Activated effector memory CD4-positive, alpha-beta T cell treated with Interleukin-2 at 50 U/mL for 16 hours (primary cell): ENCODE measurements around the gene TRAK2.
"Not testable (repeated sequence)": the region's sequence is repeated elsewhere in the genome, so short reads cannot be mapped to it uniquely, and the experiment has no call there.

ENCODE experiments used
- DNase-seq: peaks from one replicate; pipeline ENCODE4 v3.0.0-alpha.2; 2020

Gene TRAK2

DNA sequence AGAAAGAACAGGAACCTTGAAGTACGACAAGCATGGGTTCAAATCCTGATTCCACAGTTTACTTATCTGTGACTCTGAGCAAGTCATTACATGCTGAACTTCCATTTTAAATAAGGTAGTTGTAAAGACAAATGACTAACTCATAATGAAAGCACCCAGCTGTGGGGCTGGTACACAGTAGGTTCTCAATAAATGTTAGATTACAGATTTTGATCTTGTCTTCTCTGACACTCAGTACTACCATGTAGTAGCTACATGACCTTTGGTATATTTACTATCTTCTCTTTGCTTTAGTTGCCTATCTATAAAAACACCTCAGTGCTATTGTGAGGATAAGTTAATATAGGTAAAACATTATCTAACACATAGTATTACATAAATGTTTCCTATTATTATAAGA lies 3.2 kb downstream of the TRAK2 start:
- no peak for DNase-seq

GRCh38 chr2:201447086-201447485 lies 4.2 kb downstream of the TRAK2 start:
- DNase-seq = no peak

DNA sequence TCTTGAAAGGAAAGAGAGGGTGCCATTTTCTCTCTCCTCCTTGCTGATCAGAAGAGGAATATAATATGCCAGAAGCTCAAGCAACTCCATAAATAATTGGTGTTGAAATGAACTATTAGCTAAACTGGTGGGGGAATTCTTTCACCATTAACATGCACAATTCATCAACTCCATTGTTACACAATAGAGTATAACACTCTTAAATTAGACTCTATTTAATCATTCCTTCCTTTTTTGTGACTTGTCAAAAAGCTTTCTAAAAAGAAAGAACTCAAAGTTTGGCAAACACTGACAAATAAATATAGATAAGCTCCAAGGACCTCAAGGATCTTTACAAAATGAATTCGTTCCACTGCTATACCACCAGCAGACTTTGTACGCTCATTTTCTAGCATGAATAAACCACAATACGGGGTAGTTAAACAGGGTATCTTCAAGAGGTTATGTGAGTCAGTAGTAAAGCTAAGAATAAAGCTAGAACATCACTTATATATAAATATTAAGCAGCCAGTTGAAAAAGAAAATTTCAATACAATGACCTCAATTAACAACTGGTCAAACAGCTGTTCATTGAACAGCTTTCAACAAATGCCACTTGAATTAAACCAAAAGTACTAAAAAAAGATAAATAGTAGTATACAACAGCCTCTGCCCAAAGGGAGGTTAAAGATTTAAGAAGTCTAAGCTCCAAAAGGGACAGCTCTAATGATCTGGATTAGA lies 6.4 kb downstream of the TRAK2 start:
- DNase-seq = no peak

DNA sequence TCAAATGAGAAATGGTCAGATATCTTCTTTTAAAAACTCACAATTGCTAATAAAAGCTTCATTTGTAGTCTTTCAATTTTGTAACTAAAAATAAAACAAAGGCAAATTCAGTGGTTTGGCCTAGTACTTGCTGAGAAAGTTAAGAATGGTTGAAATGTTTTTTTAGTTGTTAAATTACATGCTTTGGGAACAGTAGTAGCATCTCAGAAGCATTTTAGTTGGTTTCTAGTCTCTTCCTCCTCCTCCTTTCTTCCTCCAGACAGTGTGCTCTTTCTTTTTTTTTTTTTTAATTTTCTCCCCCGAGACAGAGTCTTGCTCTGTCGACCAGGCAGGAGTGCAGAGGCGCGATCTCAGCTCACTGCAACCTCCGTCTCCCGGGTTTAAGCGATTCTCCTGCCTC lies 9.8 kb downstream of the TRAK2 start:
- no peak for DNase-seq

- no peak for DNase-seq
Observed at GRCh38 chr2:201440182-201440581, 11.1 kb downstream of the TRAK2 start.

DNA sequence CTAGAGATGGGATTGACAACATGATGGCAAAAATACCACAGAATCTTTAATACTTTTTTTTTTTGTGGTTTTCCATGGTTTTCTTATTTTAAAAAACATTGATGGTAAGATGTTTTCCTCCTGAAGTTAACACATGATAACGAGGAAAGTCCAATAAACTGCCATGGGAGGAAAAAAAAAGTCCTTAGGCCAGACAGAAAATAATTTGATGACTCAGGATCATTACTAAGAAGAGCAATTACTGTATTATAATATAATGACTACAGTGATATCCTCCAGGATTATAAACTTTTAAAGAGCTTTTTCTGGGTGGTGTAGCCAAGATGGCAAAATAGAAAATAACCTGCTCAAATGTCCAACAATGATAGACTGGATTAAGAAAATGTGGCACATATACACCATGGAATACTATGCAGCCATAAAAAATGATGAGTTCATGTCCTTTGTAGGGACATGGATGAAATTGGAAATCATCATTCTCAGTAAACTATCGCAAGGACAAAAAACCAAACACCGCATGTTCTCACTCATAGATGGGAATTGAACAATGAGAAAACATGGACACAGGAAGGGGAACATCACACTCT lies 11.8 kb downstream of the TRAK2 start:
- DNase-seq = not testable (repeated sequence)

GRCh38 chr2:201436141-201436540 lies 15.1 kb downstream of the TRAK2 start:
- DNase-seq = no peak

DNA sequence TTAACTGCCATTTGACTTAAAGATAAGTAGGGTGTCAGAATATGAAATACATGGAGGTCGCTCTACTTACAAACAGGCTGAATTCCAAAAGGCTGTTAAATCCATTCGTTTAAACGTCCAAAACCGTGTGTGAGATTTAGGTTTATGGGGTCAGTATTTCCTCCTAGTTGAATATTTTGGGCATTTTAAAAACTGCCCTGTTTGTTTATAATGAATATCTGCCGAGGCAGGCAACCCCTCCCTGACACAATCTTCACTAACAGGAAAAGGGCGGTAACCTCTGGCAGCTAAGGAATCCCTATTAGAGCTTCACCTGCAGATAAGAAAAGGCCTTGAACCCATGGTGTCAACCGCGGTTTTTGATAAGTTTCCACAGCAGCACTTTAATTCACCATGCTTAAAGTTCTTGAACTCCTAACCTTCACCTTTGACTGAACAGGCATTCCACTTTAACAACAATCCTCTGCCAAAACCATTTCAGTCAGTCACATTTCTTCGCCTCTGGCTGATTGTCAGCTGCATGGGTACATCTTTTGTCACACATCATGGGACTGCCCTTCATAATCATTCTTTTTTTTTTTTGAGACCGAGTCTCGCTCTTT lies 17.8 kb downstream of the TRAK2 start:
- DNase-seq = no peak

DNA sequence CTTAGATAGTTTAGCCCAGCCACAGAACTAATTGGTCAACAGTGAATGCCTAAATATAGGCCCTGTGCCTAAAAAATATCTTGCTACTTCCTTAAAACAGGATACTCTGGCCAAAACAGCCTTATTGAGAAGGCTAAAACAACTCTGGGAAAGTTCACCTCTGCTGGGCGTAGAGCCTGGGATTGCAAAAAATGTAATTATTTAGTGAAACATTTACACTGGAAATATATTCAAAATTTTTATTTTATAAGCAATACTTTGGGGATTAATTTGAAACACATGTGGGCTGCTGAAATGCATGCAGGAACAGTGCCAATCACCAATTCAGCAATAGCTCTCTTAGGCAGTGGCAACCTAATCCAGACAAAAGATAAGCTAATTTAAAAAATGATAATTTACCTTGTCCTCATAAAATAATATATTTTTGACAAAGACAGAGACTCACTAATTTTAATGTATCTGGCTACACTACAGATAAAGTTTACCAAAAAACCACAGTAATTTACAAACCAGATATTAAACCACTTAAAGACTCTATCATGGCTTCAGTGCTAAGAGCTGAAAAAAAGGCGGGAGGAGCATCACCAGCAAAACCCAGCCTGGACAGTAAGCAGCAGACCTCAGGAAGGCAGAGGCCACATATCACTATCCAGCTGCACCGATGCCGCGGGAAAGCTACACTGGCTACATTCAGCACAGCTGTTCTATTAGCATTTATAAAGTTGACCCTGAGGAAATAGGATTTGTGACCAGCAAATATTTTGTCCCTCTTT lies 18.5 kb downstream of the TRAK2 start:
- no peak for DNase-seq

- no peak for DNase-seq
Observed at GRCh38 chr2:201432038-201432620, 19.1 kb downstream of the TRAK2 start.

GRCh38 chr2:201430839-201431238 lies 20.4 kb downstream of the TRAK2 start:
- no peak for DNase-seq

GRCh38 chr2:201430322-201430721 lies 20.9 kb downstream of the TRAK2 start:
- DNase-seq = not testable (repeated sequence)

DNA sequence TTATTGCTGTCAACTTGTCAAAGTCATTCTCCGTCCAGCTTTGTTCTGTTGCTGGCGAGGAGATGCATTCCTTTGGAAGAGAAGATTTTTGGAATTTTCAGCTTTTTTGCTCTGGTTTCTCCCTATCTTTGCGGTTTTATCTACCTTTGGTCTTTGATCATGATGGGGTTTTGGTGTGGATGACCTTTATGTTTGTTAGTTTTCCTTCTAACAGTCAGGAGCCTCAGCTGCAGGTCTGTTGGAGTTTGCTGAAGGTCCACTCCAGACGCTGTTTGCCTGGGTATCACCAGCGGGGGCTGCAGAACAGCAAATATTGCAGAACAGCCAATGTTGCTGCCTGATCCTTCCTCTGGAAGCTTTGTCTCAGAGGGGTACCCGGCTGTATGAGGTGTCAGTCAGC lies 21.4 kb downstream of the TRAK2 start:
- not testable (repeated sequence) for DNase-seq

DNA sequence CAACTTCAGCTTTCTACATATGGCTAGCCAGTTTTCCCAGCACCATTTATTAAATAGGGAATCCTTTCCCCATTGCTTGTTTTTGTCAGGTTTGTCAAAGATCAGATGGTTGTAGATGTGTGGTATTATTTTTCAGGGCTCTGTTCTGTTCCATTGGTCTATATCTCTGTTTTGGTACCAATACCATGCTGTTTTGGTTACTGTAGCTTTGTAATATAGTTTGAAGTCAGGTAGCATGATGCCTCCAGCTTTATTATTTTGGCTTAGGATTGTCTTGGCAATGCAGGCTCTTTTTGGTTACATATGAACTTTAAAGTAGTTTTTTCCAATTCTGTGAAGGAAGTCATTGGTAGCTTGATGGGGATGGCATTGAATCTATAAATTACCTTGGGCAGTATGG lies 22.9 kb downstream of the TRAK2 start:
- not testable (repeated sequence) for DNase-seq

GRCh38 chr2:201425952-201426351 lies 25.3 kb downstream of the TRAK2 start:
- no peak for DNase-seq

GRCh38 chr2:201420442-201421113 lies 30.7 kb downstream of the TRAK2 start:
- no peak for DNase-seq

DNA sequence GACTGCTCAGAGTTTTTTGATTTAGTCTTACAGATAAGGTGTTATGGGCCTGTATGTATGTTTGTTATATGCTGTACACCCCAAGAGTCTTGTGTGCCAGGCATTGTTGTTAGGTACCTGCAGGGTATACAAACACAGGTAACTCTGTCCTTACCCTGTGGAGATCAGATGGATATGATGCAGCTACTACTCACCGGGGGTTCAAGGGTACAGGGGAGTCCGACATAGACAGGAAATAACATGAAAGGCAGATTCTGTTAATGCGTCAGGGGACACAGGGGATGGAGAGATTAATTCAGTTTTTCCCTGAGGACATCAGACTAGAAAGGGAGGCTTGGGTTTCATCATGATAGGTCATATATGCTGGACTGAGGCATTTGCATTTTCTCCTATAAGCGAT lies 31.3 kb downstream of the TRAK2 start:
- DNase-seq = no peak

DNA sequence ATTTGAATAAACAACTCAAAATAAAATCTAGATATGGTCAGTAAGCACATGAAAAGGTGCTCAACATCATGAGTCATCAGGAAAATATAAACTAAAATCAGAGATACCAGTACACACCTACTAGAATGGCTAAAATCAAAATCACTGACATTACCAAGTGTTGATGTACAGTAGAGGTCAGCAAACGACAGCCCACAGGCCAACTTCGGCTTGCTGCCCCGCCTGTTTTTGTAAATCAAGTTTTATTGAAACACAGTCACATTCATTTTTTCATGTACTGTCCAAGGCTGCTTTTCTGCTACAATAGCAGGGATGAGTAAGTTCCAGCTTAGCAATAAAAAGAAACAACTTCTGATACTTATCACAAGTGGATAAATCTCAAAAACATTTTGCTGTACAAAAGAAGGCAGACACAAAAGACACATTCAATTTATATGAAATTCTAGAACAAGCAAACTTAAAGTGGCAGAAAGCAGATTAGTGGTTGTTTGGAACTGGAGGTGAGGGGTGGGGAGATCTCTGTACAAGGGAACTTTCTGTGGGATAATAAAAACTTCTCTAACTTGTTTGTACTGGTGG lies 32.1 kb downstream of the TRAK2 start:
- no peak for DNase-seq

DNA sequence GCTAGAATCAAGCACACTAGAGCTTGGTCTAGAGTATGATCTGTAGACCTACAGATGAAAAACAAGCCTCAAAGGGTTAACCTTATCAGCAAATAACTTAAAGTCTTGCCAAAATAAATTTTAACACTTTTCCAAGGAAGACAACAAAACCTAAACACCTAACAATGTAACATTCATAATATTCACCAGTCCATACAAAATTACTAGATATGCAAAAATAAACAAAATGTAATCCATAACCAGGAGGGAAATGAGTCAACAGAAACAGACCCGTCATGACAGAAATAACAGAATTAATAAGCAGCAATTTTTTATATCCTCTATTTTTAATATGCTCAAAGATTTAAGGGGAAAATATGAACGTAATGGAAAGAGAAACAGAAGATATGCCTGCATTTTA lies 36.1 kb downstream of the TRAK2 start:
- DNase-seq = no peak

DNA sequence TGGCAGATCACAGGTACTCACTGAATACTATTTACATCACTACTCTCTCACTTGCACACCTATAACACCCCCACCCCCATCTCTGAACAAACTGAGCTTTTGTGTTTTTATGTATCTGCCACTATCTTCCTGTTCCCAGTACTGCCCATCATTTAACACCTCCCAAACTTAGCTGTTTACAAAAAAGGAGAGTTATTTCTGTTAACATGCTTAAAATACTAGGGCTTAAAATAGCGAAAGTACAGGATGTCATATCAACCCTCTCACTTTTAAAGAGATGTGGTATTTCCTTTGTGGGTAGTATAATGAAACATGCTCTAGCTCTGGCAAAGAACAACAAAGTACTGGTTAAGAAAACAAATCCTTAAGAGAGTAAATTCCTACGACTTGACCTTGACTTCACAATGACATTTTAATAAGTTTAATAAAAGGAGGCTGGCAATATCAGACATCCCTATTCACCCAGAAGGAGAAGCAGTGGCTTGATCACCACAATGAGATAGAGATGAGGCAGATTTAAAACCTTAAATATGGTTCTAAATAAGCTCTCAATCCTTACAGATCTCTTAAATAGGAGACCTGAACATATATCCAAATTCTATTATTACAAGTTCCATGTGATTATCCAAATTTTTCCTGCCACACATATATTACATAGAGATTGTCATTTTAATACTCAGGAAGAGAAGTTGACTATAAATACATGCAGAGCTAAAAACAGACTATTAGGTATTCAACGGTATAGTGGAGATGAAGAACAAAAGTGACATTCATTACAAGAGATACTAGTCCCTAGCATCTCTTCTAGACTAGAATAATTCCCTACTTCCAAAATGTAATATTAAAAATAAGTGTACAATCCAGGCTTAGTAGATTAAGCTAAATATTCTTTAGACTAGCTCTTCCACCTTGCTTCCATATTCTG lies 36.9 kb downstream of the TRAK2 start:
- DNase-seq = no peak

GRCh38 chr2:201413552-201413951 lies 37.7 kb downstream of the TRAK2 start:
- DNase-seq = no peak
